ENCODE data around the gene ACTL6A. TPM values are rescaled to one million over a fixed set of nuclear protein-coding genes. Genes with fewer than 3 reads are reported as not detected.
"Not testable (repeated sequence)": the region's sequence is repeated elsewhere in the genome, so short reads cannot be mapped to it uniquely, and the experiment has no call there.

Gene ACTL6A
- 64.2 TPM for total RNA-seq
- polyA plus RNA-seq, result 113 TPM
- long read RNA-seq, donor 1, partial matches to known transcripts, result 0 of 10 reads
- long read RNA-seq, donor 1, other reads (novel, unspliced or antisense), result 7 of 10 reads
- long read RNA-seq, donor 2, result 0 reads
- long read RNA-seq, donor 3, transcript ACTL6A-202 (14 exons, 1,901 nt), result major isoform, 31 of 329 reads
- long read RNA-seq, donor 3, transcript ACTL6A-203 (14 exons, 1,750 nt), result minor isoform, 7 of 329 reads
- long read RNA-seq, donor 3, partial matches to known transcripts, result 166 of 329 reads
- long read RNA-seq, donor 3, other reads (novel, unspliced or antisense), result 121 of 329 reads
- long read RNA-seq, donor 4, transcript ACTL6A-202 (14 exons, 1,901 nt), result major isoform, 14 of 110 reads
- long read RNA-seq, donor 4, partial matches to known transcripts, result 48 of 110 reads
- long read RNA-seq, donor 4, other reads (novel, unspliced or antisense), result 44 of 110 reads
- long read RNA-seq, donor 5, transcript ACTL6A-203 (14 exons, 1,750 nt), result minor isoform, 8 of 328 reads
- long read RNA-seq, donor 5, transcript ACTL6A-213 (3 exons, 597 nt), result minor isoform, 10 of 328 reads
- long read RNA-seq, donor 5, transcript ACTL6A-202 (14 exons, 1,901 nt), result major isoform, 33 of 328 reads
- long read RNA-seq, donor 5, partial matches to known transcripts, result 246 of 328 reads
- long read RNA-seq, donor 5, other reads (novel, unspliced or antisense), result 28 of 328 reads
- long read RNA-seq, donor 6, transcript ACTL6A-203 (14 exons, 1,750 nt), result minor isoform, 5 of 125 reads
- long read RNA-seq, donor 6, transcript ACTL6A-202 (14 exons, 1,901 nt), result major isoform, 18 of 125 reads
- long read RNA-seq, donor 6, partial matches to known transcripts, result 20 of 125 reads
- long read RNA-seq, donor 6, other reads (novel, unspliced or antisense), result 79 of 125 reads
- long read RNA-seq, donor 7, transcript ACTL6A-202 (14 exons, 1,901 nt), result major isoform, 32 of 236 reads
- long read RNA-seq, donor 7, partial matches to known transcripts, result 96 of 236 reads
- long read RNA-seq, donor 7, other reads (novel, unspliced or antisense), result 100 of 236 reads
- long read RNA-seq, donor 8, transcript ACTL6A-202 (14 exons, 1,901 nt), result major isoform, 10 of 45 reads
- long read RNA-seq, donor 8, partial matches to known transcripts, result 7 of 45 reads
- long read RNA-seq, donor 8, other reads (novel, unspliced or antisense), result 27 of 45 reads
- long read RNA-seq, donor 9, transcript ACTL6A-213 (3 exons, 597 nt), result minor isoform, 8 of 104 reads
- long read RNA-seq, donor 9, transcript ACTL6A-202 (14 exons, 1,901 nt), result major isoform, 13 of 104 reads
- long read RNA-seq, donor 9, partial matches to known transcripts, result 16 of 104 reads
- long read RNA-seq, donor 9, other reads (novel, unspliced or antisense), result 61 of 104 reads
- long read RNA-seq, donor 10, transcript ACTL6A-202 (14 exons, 1,901 nt), result major isoform, 16 of 148 reads
- long read RNA-seq, donor 10, partial matches to known transcripts, result 40 of 148 reads
- long read RNA-seq, donor 10, other reads (novel, unspliced or antisense), result 84 of 148 reads

GRCh38 chr3:179562591-179563270 lies at the start of gene ACTL6A:
ACTL6A (plus strand) TSS chr3:179562926; CDS start chr3:179563093, 167 bp downstream.
- no peaks in the 10 kb centered on the region for H3K36me3 ChIP-seq (ENCODE audit: control insufficient read depth in 2 of 2, insufficient read depth in 2 of 2, low read length in 1 of 2)
- H3K27ac ChIP-seq (ENCODE audit: low read depth in 1 of 2, low read length in 1 of 2), result peak within 1 kb of the TSS; percentile 93 to 94
- under 1% methylated on average over 55 of the region's 55 CpGs for WGBS
- H3K4me3 ChIP-seq (ENCODE audit: low read length in 2 of 2), result peak within 1 kb of the TSS; percentile 80 to 91
- H3K4me1 ChIP-seq (ENCODE audit: control insufficient read depth in 2 of 2, insufficient read depth in 2 of 2, low read length in 2 of 2), result peaks cover 4 to 5% of the 10 kb centered on the region in 2 donors
- H3K27me3 ChIP-seq (ENCODE audit: control insufficient read depth in 2 of 2, insufficient read depth in 1 of 2, low read length in 1 of 2), result no peaks in the 10 kb centered on the region
- peak; percentile 96 to 99 (median 98) for DNase-seq (ENCODE audit: low read depth in 6 of 9, low spot score in 9 of 9)
- H3K9me3 ChIP-seq (ENCODE audit: control insufficient read depth in 2 of 2, insufficient read depth in 1 of 2, low read length in 1 of 2), result no peaks in the 10 kb centered on the region

- WGBS, result 97% methylated on average over 2 of the region's 2 CpGs
Observed at GRCh38 chr3:179513862-179514261, 48.9 kb upstream of the ACTL6A start.

GRCh38 chr3:179516461-179517251 lies 46.1 kb upstream of the ACTL6A start:
- WGBS, result 98% methylated on average over 9 of the region's 9 CpGs

More at GRCh38 chr3:179513862-179514261, 48.9 kb upstream of the ACTL6A start:
- no peak for DNase-seq (ENCODE audit: low read depth in 6 of 9, low spot score in 9 of 9)
- Histone ChIP-seq H3K27ac (ENCODE audit: low read depth in 1 of 2, low read length in 1 of 2) (no peak overlapping the region), H3K9me3 (ENCODE audit: control insufficient read depth in 2 of 2, insufficient read depth in 1 of 2, low read length in 1 of 2) (no peaks in the 10 kb centered on the region), H3K4me3 (ENCODE audit: low read length in 2 of 2) (no peak overlapping the region), H3K4me1 (ENCODE audit: control insufficient read depth in 2 of 2, insufficient read depth in 2 of 2, low read length in 2 of 2) (no peaks in the 10 kb centered on the region), H3K36me3 (ENCODE audit: control insufficient read depth in 2 of 2, insufficient read depth in 2 of 2, low read length in 1 of 2) (no peaks in the 10 kb centered on the region), H3K27me3 (ENCODE audit: control insufficient read depth in 2 of 2, insufficient read depth in 1 of 2, low read length in 1 of 2) (no peaks in the 10 kb centered on the region)

GRCh38 chr3:179526482-179526881 lies 36.2 kb upstream of the ACTL6A start:
- Histone ChIP-seq H3K27me3 (ENCODE audit: control insufficient read depth in 2 of 2, insufficient read depth in 1 of 2, low read length in 1 of 2) (no peaks in the 10 kb centered on the region), H3K9me3 (ENCODE audit: control insufficient read depth in 2 of 2, insufficient read depth in 1 of 2, low read length in 1 of 2) (no peaks in the 10 kb centered on the region), H3K36me3 (ENCODE audit: control insufficient read depth in 2 of 2, insufficient read depth in 2 of 2, low read length in 1 of 2) (no peaks in the 10 kb centered on the region), H3K4me1 (ENCODE audit: control insufficient read depth in 2 of 2, insufficient read depth in 2 of 2, low read length in 2 of 2) (no peaks in the 10 kb centered on the region), H3K27ac (ENCODE audit: low read depth in 1 of 2, low read length in 1 of 2) (peak overlapping the region in 1 of 2 donors; percentile 46), H3K4me3 (ENCODE audit: low read length in 2 of 2) (no peak overlapping the region)
- WGBS, result 32% methylated on average over 1 of the region's 1 CpG
- no peak for DNase-seq (ENCODE audit: low read depth in 6 of 9, low spot score in 9 of 9)

More at GRCh38 chr3:179516461-179517251, 46.1 kb upstream of the ACTL6A start:
- H3K9me3 ChIP-seq (ENCODE audit: control insufficient read depth in 2 of 2, insufficient read depth in 1 of 2, low read length in 1 of 2); H3K36me3 ChIP-seq (ENCODE audit: control insufficient read depth in 2 of 2, insufficient read depth in 2 of 2, low read length in 1 of 2); H3K27me3 ChIP-seq (ENCODE audit: control insufficient read depth in 2 of 2, insufficient read depth in 1 of 2, low read length in 1 of 2); H3K4me1 ChIP-seq (ENCODE audit: control insufficient read depth in 2 of 2, insufficient read depth in 2 of 2, low read length in 2 of 2); H3K27ac ChIP-seq (ENCODE audit: low read depth in 1 of 2, low read length in 1 of 2); DNase-seq (ENCODE audit: low read depth in 6 of 9, low spot score in 9 of 9); H3K4me3 ChIP-seq (ENCODE audit: low read length in 2 of 2): not testable (repeated sequence)

GRCh38 chr3:179526989-179527391 lies 35.7 kb upstream of the ACTL6A start:
- no peaks in the 10 kb centered on the region for H3K27me3 ChIP-seq (ENCODE audit: control insufficient read depth in 2 of 2, insufficient read depth in 1 of 2, low read length in 1 of 2)
- DNase-seq (ENCODE audit: low read depth in 6 of 9, low spot score in 9 of 9), result no peak
- H3K36me3 ChIP-seq (ENCODE audit: control insufficient read depth in 2 of 2, insufficient read depth in 2 of 2, low read length in 1 of 2), result no peaks in the 10 kb centered on the region
- H3K9me3 ChIP-seq (ENCODE audit: control insufficient read depth in 2 of 2, insufficient read depth in 1 of 2, low read length in 1 of 2), result no peaks in the 10 kb centered on the region
- peak overlapping the region in 1 of 2 donors; percentile 46 for H3K27ac ChIP-seq (ENCODE audit: low read depth in 1 of 2, low read length in 1 of 2)
- 40% methylated on average over 3 of the region's 3 CpGs for WGBS
- no peaks in the 10 kb centered on the region for H3K4me1 ChIP-seq (ENCODE audit: control insufficient read depth in 2 of 2, insufficient read depth in 2 of 2, low read length in 2 of 2)
- H3K4me3 ChIP-seq (ENCODE audit: low read length in 2 of 2), result no peak overlapping the region

- Histone ChIP-seq H3K36me3 (ENCODE audit: control insufficient read depth in 2 of 2, insufficient read depth in 2 of 2, low read length in 1 of 2) (no peaks in the 10 kb centered on the region), H3K4me3 (ENCODE audit: low read length in 2 of 2) (no peak overlapping the region), H3K27ac (ENCODE audit: low read depth in 1 of 2, low read length in 1 of 2) (no peak overlapping the region), H3K9me3 (ENCODE audit: control insufficient read depth in 2 of 2, insufficient read depth in 1 of 2, low read length in 1 of 2) (no peaks in the 10 kb centered on the region), H3K27me3 (ENCODE audit: control insufficient read depth in 2 of 2, insufficient read depth in 1 of 2, low read length in 1 of 2) (no peaks in the 10 kb centered on the region), H3K4me1 (ENCODE audit: control insufficient read depth in 2 of 2, insufficient read depth in 2 of 2, low read length in 2 of 2) (no peaks in the 10 kb centered on the region)
- no peak for DNase-seq (ENCODE audit: low read depth in 6 of 9, low spot score in 9 of 9)
- WGBS, result 99% methylated on average over 4 of the region's 4 CpGs
Observed at GRCh38 chr3:179528772-179529171, 34.0 kb upstream of the ACTL6A start.

GRCh38 chr3:179531576-179531975 lies 31.1 kb upstream of the ACTL6A start:
- Histone ChIP-seq H3K9me3 (ENCODE audit: control insufficient read depth in 2 of 2, insufficient read depth in 1 of 2, low read length in 1 of 2) (no peaks in the 10 kb centered on the region), H3K27me3 (ENCODE audit: control insufficient read depth in 2 of 2, insufficient read depth in 1 of 2, low read length in 1 of 2) (no peaks in the 10 kb centered on the region), H3K36me3 (ENCODE audit: control insufficient read depth in 2 of 2, insufficient read depth in 2 of 2, low read length in 1 of 2) (no peaks in the 10 kb centered on the region), H3K4me1 (ENCODE audit: control insufficient read depth in 2 of 2, insufficient read depth in 2 of 2, low read length in 2 of 2) (no peaks in the 10 kb centered on the region), H3K4me3 (ENCODE audit: low read length in 2 of 2) (no peak overlapping the region), H3K27ac (ENCODE audit: low read depth in 1 of 2, low read length in 1 of 2) (no peak overlapping the region)
- 47% methylated on average over 2 of the region's 2 CpGs for WGBS
- no peak for DNase-seq (ENCODE audit: low read depth in 6 of 9, low spot score in 9 of 9)
